Trophoblast cell (in vitro differentiated cells and primary cell): Measurements from ENCODE around the gene ANO6.

ENCODE experiments used
- DNase-seq, 2 donors: peaks; one replicate each; pipeline ENCODE4 v3.0.0-alpha.2; 2016
- H2AFZ ChIP-seq: 2 replicates; pipeline ENCODE4 v1.6.1; 2013; ENCODE audit warnings: low read length, moderate library complexity, mild to moderate bottlenecking; ENCODE audit not compliant: insufficient read depth, poor library complexity
- H2AK5ac ChIP-seq: 2 replicates; pipeline ENCODE4 v1.6.1; 2013; ENCODE audit warnings: mild to moderate bottlenecking, low read length
- H2BK120ac ChIP-seq: 2 replicates; pipeline ENCODE4 v1.6.1; 2013; ENCODE audit warnings: low read length, mild to moderate bottlenecking, moderate library complexity; ENCODE audit not compliant: insufficient read depth, poor library complexity
- H2BK12ac ChIP-seq: 2 replicates; pipeline ENCODE4 v1.6.1; 2013; ENCODE audit warnings: mild to moderate bottlenecking, low read length, moderate library complexity
- H2BK5ac ChIP-seq: 2 replicates; pipeline ENCODE4 v1.6.1; 2013; ENCODE audit warnings: low read length, low read depth, moderate library complexity, mild to moderate bottlenecking; ENCODE audit not compliant: poor library complexity
- H3K14ac ChIP-seq: 2 replicates; pipeline ENCODE4 v1.6.1; 2013; ENCODE audit warnings: mild to moderate bottlenecking, low read length
- H3K18ac ChIP-seq: 2 replicates; pipeline ENCODE4 v1.6.1; 2013; ENCODE audit warnings: mild to moderate bottlenecking, low read length
- H3K23ac ChIP-seq: 2 replicates; pipeline ENCODE4 v1.6.1; 2013; ENCODE audit warnings: low read length
- H3K27ac ChIP-seq: 2 replicates; pipeline ENCODE4 v1.5.1; 2013; ENCODE audit warnings: low read depth, mild to moderate bottlenecking, inconsistent platforms, low read length, moderate library complexity
- H3K27me3 ChIP-seq: 2 replicates; pipeline ENCODE4 v1.6.1; 2013; ENCODE audit warnings: inconsistent platforms, mild to moderate bottlenecking, low read length, moderate library complexity; ENCODE audit not compliant: insufficient read depth
- H3K36me3 ChIP-seq, 2 experiments: 1 replicate in 1 of 2; 2 replicates in 1 of 2; pipeline ENCODE4 v1.6.1; 2013; ENCODE audit warnings: low read length in 2 of 2, mild to moderate bottlenecking in 2 of 2, moderate library complexity in 1 of 2; ENCODE audit not compliant: insufficient read depth in 2 of 2, control insufficient read depth in 1 of 2
- H3K4ac ChIP-seq: 2 replicates; pipeline ENCODE4 v1.6.1; 2013; ENCODE audit warnings: low read depth, mild to moderate bottlenecking, low read length, moderate library complexity
- H3K4me1 ChIP-seq, 2 experiments: 1 replicate in 1 of 2; 2 replicates in 1 of 2; pipeline ENCODE4 v1.6.1; 2013; ENCODE audit warnings: low read length in 2 of 2, mild to moderate bottlenecking in 2 of 2, moderate library complexity in 1 of 2; ENCODE audit not compliant: insufficient read depth in 2 of 2, control insufficient read depth in 1 of 2
- H3K4me2 ChIP-seq: 2 replicates; pipeline ENCODE4 v1.6.1; 2013; ENCODE audit warnings: inconsistent platforms, mild to moderate bottlenecking, low read length, moderate library complexity
- H3K4me3 ChIP-seq: 2 replicates; pipeline ENCODE4 v1.5.1; 2013; ENCODE audit warnings: mild to moderate bottlenecking, low read depth, low read length, inconsistent platforms
- H3K79me1 ChIP-seq: one replicate; pipeline ENCODE4 v1.6.1; 2013; ENCODE audit warnings: low read length
- H3K79me2 ChIP-seq: 2 replicates; pipeline ENCODE4 v1.6.1; 2013; ENCODE audit warnings: low read length, mild to moderate bottlenecking; ENCODE audit not compliant: control insufficient read depth, insufficient read depth, poor library complexity
- H3K9ac ChIP-seq: 2 replicates; pipeline ENCODE4 v1.6.1; 2013; ENCODE audit warnings: mild to moderate bottlenecking, low read length
- H3K9me3 ChIP-seq: 2 replicates; pipeline ENCODE4 v1.6.1; 2013; ENCODE audit warnings: low read depth, mild to moderate bottlenecking, control low read depth, inconsistent platforms, low read length; ENCODE audit not compliant: insufficient read depth
- H4K12ac ChIP-seq: 2 replicates; pipeline ENCODE4 v1.6.1; 2013; ENCODE audit warnings: low read depth, mild to moderate bottlenecking, low read length, moderate library complexity
- H4K8ac ChIP-seq: 2 replicates; pipeline ENCODE4 v1.6.1; 2013; ENCODE audit warnings: low read depth, mild to moderate bottlenecking, low read length, moderate library complexity
- H4K91ac ChIP-seq: one replicate; pipeline ENCODE4 v1.6.1; 2013; ENCODE audit warnings: low read depth, mild to moderate bottlenecking, low read length, moderate library complexity
- whole genome bisulfite sequencing: extraction: QIAGEN DNeasy Blood & Tissue Kit; methylation state at CpG from one replicate; pipeline ENCODE4 v1.1.7; 2013; ENCODE audit warnings: missing lambda C conversion rate; ENCODE audit not compliant: insufficient read length, insufficient coverage; ENCODE audit errors: extremely low coverage; 5-methylcytosine and 5-hydroxymethylcytosine counted together

The ANO6 gene

DNA sequence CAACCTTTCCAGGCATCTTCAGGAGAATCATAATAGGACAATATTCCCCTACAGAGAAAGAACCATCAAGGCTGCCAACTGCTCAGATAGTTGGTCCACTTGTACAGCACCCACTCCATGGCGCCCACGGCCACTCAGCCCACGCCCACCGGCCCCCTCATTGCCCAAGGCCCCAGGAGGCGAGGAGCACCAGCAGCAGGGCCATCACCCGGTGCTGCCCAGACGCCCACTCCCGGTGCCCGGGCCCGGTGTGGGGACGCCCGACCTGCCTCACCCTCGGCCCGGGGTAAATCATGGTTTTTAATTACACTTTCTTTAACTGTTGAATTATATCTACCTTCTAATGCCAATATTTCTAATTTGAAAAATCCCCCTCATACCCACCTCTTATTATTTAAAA is 41.3 kb upstream of the ANO6 start:
- no peak overlapping the region for H4K12ac ChIP-seq
- no peaks in the 10 kb centered on the region for H3K4me1 ChIP-seq
- H4K8ac ChIP-seq: no peak overlapping the region
- H2BK5ac ChIP-seq: no peak overlapping the region
- no peaks in the 10 kb centered on the region for H3K27me3 ChIP-seq
- H2AK5ac ChIP-seq: no peak overlapping the region
- no peaks in the 10 kb centered on the region for H3K79me1 ChIP-seq
- no peak overlapping the region for H3K4me3 ChIP-seq
- H3K18ac ChIP-seq: no peak overlapping the region
- no peak overlapping the region for H2AFZ ChIP-seq
- DNase-seq: no peak
- no peak overlapping the region for H3K4ac ChIP-seq
- H3K9me3 ChIP-seq: peaks cover 2% of the 10 kb centered on the region
- no CpG with 5 or more reads among the region's 14 CpGs for WGBS
- H4K91ac ChIP-seq: no peak overlapping the region
- H3K27ac ChIP-seq: no peak overlapping the region
- H3K23ac ChIP-seq: no peak overlapping the region
- H3K9ac ChIP-seq: no peak overlapping the region
- H3K4me2 ChIP-seq: no peak overlapping the region
- peaks cover 6 to 9% of the 10 kb centered on the region in 2 experiments for H3K36me3 ChIP-seq
- H3K79me2 ChIP-seq: no peaks in the 10 kb centered on the region
- no peak overlapping the region for H3K14ac ChIP-seq
- H2BK12ac ChIP-seq: no peak overlapping the region
- H2BK120ac ChIP-seq: no peak overlapping the region

DNA sequence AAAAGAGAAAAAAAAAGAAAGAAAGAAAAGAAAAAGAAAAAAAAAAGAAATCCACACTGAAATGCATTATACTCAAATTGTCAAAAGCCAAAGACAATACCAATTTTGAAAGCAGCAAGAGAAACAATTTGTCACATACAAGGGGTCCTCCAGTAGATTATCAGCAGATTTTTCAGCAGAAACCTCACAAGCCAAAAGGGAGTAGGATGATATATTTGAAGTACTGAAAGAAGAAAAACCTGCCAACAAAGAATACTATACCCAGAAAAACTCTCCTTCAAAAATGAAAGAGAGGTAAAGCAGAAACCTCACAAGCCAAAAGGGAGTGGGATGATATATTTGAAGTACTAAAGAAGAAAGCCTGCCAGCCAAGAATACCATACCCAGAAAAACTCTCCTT is 37.1 kb upstream of the ANO6 start:
- Histone ChIP-seq H3K9ac (no peak overlapping the region), H2AK5ac (no peak overlapping the region), H3K79me1 (no peaks in the 10 kb centered on the region), H2AFZ (no peak overlapping the region), H3K27me3 (no peaks in the 10 kb centered on the region), H3K18ac (no peak overlapping the region), H3K4me2 (no peak overlapping the region), H3K23ac (no peak overlapping the region), H3K14ac (no peak overlapping the region), H3K4me1 (no peaks in the 10 kb centered on the region), H2BK12ac (no peak overlapping the region), H3K79me2 (no peaks in the 10 kb centered on the region), H3K4me3 (no peak overlapping the region), H3K27ac (no peak overlapping the region), H2BK120ac (no peak overlapping the region), H3K36me3 (peaks cover 6 to 9% of the 10 kb centered on the region in 2 experiments), H4K91ac (no peak overlapping the region), H4K12ac (no peak overlapping the region), H3K9me3 (peaks cover 2% of the 10 kb centered on the region), H3K4ac (no peak overlapping the region), H4K8ac (no peak overlapping the region), H2BK5ac (no peak overlapping the region)
- DNase-seq: no peak

DNA sequence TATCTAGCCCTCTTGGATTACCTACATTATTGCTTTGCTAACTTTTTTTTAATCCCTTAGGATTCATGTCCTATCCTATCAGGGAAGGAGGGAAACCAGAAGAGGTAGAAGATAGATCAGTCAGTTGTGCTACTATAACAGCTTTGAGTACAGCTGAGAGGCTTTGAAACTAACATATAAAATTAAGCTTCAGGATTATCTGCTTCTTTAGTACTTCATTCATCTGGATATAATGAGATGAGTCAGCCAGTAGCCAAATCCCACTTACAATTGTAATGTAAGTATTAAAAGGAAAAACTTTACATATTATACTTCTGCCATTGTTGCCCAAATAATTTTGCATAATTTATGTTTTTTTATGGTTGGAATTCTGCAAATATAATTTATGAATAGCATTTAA is 33.4 kb upstream of the ANO6 start:
- Histone ChIP-seq H2BK120ac (no peak overlapping the region), H3K14ac (no peak overlapping the region), H2AK5ac (no peak overlapping the region), H3K23ac (no peak overlapping the region), H3K36me3 (peaks cover 0 to 4% of the 10 kb centered on the region in 2 experiments), H3K4me1 (no peaks in the 10 kb centered on the region), H4K91ac (no peak overlapping the region), H3K9ac (no peak overlapping the region), H4K8ac (no peak overlapping the region), H2AFZ (no peak overlapping the region), H3K18ac (no peak overlapping the region), H4K12ac (no peak overlapping the region), H3K4me3 (no peak overlapping the region), H2BK5ac (no peak overlapping the region), H3K9me3 (no peaks in the 10 kb centered on the region), H3K4me2 (no peak overlapping the region), H2BK12ac (no peak overlapping the region), H3K79me1 (no peaks in the 10 kb centered on the region), H3K4ac (no peak overlapping the region), H3K27ac (no peak overlapping the region), H3K27me3 (no peaks in the 10 kb centered on the region), H3K79me2 (no peaks in the 10 kb centered on the region)
- DNase-seq: no peak

DNA sequence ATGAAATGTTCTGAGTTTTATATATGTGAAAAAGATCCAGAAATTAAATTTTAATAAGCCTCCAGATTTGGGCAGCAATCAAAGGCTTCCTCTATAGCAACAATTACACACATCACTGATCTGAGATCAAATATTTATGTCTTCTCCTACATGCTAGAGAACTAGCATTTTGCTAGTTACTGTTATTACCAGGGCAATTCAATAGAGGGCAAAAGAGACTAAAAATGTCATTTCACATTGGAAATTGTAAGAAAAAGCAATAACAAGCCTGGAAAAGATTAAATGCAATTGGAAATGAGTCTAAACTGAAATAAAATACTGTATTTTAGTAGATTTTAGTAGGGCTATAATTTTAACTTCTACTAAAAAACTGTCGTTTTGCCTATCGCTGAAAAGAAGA is 32.6 kb upstream of the ANO6 start:
- Histone ChIP-seq H3K18ac (no peak overlapping the region), H3K4me1 (no peaks in the 10 kb centered on the region), H3K36me3 (peaks cover 0 to 4% of the 10 kb centered on the region in 2 experiments), H2BK5ac (no peak overlapping the region), H3K9me3 (no peaks in the 10 kb centered on the region), H3K4me3 (no peak overlapping the region), H3K23ac (no peak overlapping the region), H3K9ac (no peak overlapping the region), H3K79me2 (no peaks in the 10 kb centered on the region), H2AK5ac (no peak overlapping the region), H2BK12ac (no peak overlapping the region), H3K27ac (no peak overlapping the region), H3K27me3 (no peaks in the 10 kb centered on the region), H4K12ac (no peak overlapping the region), H3K4ac (no peak overlapping the region), H3K79me1 (no peaks in the 10 kb centered on the region), H4K91ac (no peak overlapping the region), H4K8ac (no peak overlapping the region), H3K4me2 (no peak overlapping the region), H2BK120ac (no peak overlapping the region), H2AFZ (no peak overlapping the region), H3K14ac (no peak overlapping the region)
- no CpG with 5 or more reads among the region's 2 CpGs for WGBS
- DNase-seq: no peak
